ENCODE data around the gene JADE3.

The JADE3 gene

DNA sequence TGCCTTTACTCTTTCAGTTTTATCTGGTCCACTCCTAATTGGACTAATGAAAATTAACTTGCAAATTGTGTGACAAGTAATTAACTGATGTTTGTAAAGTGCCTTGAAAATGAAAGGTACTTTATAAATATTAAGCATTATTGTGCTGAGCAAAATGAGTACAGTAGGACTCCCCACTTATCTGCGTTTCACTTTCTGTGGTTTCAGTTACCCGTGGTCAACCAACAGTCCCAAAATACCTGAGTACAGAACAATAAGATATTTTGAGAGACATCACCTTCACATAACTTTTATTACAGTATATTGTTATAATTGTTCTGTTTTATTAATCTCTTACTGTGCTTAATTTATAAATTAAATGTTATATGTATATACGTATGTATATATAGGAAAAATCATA lies 27.4 kb upstream of the JADE3 start:
- no peak overlapping the region for H3K9ac ChIP-seq (ENCODE audit: low read length)
- H3K4me3 ChIP-seq (ENCODE audit: low read depth, low read length) = no peak overlapping the region
- H3K27ac ChIP-seq (ENCODE audit: low read depth, low read length) = no peak overlapping the region
- H3K79me2 ChIP-seq (ENCODE audit: control insufficient read depth, insufficient read depth, low read length, poor library complexity) = no peaks in the 10 kb centered on the region
- no peak overlapping the region for H3K4me2 ChIP-seq (ENCODE audit: low read length)
- no peak overlapping the region for H3K4ac ChIP-seq (ENCODE audit: low read depth, low read length)
- H4K12ac ChIP-seq (ENCODE audit: low read depth, low read length) = no peak overlapping the region
- peaks cover 1 to 2% of the 10 kb centered on the region in 2 experiments for H3K36me3 ChIP-seq (ENCODE audit: control insufficient read depth in 1 of 2, insufficient read depth in 2 of 2, low read length in 2 of 2)
- DNase-seq = no peak
- H2BK120ac ChIP-seq (ENCODE audit: insufficient read depth, low read length, poor library complexity) = no peak overlapping the region
- H4K8ac ChIP-seq (ENCODE audit: low read depth, low read length) = no peak overlapping the region
- no peak overlapping the region for H2BK12ac ChIP-seq (ENCODE audit: low read length)
- H3K18ac ChIP-seq (ENCODE audit: low read length) = no peak overlapping the region
- H3K9me3 ChIP-seq (ENCODE audit: insufficient read depth, low read depth, low read length) = no peaks in the 10 kb centered on the region
- H2BK5ac ChIP-seq (ENCODE audit: low read depth, low read length, poor library complexity) = no peak overlapping the region
- no peak overlapping the region for H2AK5ac ChIP-seq (ENCODE audit: low read length)
- H2AFZ ChIP-seq (ENCODE audit: insufficient read depth, low read length, poor library complexity) = no peak overlapping the region
- no peak overlapping the region for H4K91ac ChIP-seq (ENCODE audit: low read depth, low read length)
- H3K23ac ChIP-seq (ENCODE audit: low read length) = no peak overlapping the region
- no peaks in the 10 kb centered on the region for H3K4me1 ChIP-seq (ENCODE audit: control insufficient read depth in 1 of 2, insufficient read depth in 2 of 2, low read length in 2 of 2)
- no peaks in the 10 kb centered on the region for H3K79me1 ChIP-seq (ENCODE audit: low read length)
- no CpG with 5 or more reads among the region's 3 CpGs for WGBS (ENCODE audit: extremely low coverage, insufficient coverage, insufficient read length)
- H3K14ac ChIP-seq (ENCODE audit: low read length) = no peak overlapping the region
- H3K27me3 ChIP-seq (ENCODE audit: insufficient read depth, low read length) = no peaks in the 10 kb centered on the region

DNA sequence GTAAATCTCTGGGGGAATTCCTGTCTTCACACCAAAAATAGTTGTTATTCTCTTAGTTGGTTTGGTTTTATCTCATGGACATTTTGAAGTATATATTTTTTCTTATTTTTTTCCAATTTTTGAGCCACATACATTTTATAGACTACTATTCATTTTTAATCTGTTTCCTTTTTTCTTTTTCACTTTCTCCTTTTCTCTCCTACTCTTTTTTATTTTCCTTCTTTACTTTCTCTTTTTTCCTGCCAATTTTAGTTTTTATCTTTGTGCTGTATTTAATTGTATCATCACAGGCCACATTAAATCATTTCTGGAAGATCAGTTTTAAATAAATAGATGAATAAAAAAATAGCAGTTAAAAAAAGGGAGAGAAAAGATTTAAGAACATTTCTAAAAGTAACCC lies 14.0 kb upstream of the JADE3 start:
- Histone ChIP-seq H2BK12ac (ENCODE audit: low read length) (no peak overlapping the region), H3K27me3 (ENCODE audit: insufficient read depth, low read length) (no peaks in the 10 kb centered on the region), H3K23ac (ENCODE audit: low read length) (no peak overlapping the region), H3K79me1 (ENCODE audit: low read length) (no peaks in the 10 kb centered on the region), H2BK5ac (ENCODE audit: low read depth, low read length, poor library complexity) (no peak overlapping the region), H3K4me2 (ENCODE audit: low read length) (no peak overlapping the region), H4K12ac (ENCODE audit: low read depth, low read length) (no peak overlapping the region), H3K14ac (ENCODE audit: low read length) (no peak overlapping the region), H3K36me3 (ENCODE audit: control insufficient read depth in 1 of 2, insufficient read depth in 2 of 2, low read length in 2 of 2) (no peaks in the 10 kb centered on the region), H3K9ac (ENCODE audit: low read length) (no peak overlapping the region), H3K18ac (ENCODE audit: low read length) (no peak overlapping the region), H3K9me3 (ENCODE audit: insufficient read depth, low read depth, low read length) (no peaks in the 10 kb centered on the region), H3K79me2 (ENCODE audit: control insufficient read depth, insufficient read depth, low read length, poor library complexity) (no peaks in the 10 kb centered on the region), H3K4ac (ENCODE audit: low read depth, low read length) (no peak overlapping the region), H2AFZ (ENCODE audit: insufficient read depth, low read length, poor library complexity) (no peak overlapping the region), H3K27ac (ENCODE audit: low read depth, low read length) (no peak overlapping the region), H4K8ac (ENCODE audit: low read depth, low read length) (no peak overlapping the region), H3K4me3 (ENCODE audit: low read depth, low read length) (no peak overlapping the region), H2AK5ac (ENCODE audit: low read length) (no peak overlapping the region), H3K4me1 (ENCODE audit: control insufficient read depth in 1 of 2, insufficient read depth in 2 of 2, low read length in 2 of 2) (no peaks in the 10 kb centered on the region), H2BK120ac (ENCODE audit: insufficient read depth, low read length, poor library complexity) (no peak overlapping the region), H4K91ac (ENCODE audit: low read depth, low read length) (no peak overlapping the region)
- no peak for DNase-seq

DNA sequence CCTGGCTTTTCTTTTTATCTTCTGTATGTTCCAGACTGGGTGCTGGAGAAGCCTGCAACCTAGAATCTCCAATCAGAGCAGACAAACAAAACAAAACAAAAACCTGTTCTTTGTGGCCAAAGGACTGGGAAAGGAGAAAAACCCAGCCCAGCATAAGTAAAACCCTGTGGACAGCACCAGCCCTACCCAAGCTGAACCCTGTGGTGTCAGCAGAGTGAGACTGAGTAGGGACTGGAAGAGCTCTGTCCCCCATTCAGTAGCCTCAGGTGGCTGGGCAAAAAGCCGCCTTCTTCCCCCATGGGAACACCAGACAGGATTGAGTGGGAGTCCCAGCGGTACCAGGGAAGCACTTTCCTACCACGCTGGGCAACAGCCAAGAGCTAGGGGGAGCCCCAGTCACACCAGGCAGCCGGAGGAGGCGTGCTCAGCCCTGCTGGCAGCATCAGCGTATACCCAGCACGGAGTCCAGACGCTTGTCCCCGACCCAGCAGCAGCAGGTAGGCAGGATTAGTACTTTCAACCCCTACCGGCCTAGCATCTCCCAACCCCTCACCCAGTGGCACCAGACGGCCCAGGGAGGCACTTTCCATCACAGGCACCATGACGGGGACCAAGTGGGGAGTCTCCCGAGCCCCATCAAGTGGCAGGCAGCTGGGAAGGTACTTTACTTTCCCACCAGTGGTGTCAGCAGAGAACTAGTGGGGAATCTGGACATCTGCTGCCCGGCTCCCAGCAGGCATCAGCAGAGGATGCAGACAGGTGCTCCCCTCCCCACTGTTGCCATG lies 8.6 kb upstream of the JADE3 start:
- peak; percentile 57 to 69 for DNase-seq
- WGBS (ENCODE audit: extremely low coverage, insufficient coverage, insufficient read length) = no CpG with 5 or more reads among the region's 14 CpGs

DNA sequence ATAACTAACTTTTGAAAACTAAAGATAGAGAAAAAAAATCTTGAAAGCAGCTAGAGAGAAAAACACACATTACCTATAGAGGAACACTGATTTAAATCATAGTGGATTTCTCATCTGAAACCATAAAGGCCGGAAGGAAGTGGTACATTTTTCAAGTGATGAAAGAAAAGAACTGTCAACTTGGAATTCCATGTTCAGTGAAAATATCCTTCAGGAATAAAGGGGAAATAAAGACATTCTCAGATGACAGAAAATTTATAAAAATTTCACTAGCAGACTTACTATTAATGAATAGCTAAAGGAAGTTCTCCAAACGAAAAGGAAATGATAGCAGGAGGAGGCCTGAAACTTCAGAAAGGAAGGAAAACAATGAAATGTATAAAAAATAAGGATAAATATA lies 7.6 kb upstream of the JADE3 start:
- WGBS (ENCODE audit: extremely low coverage, insufficient coverage, insufficient read length) = no CpG with 5 or more reads among the region's 2 CpGs
- Histone ChIP-seq H4K12ac (ENCODE audit: low read depth, low read length) (no peak overlapping the region), H3K18ac (ENCODE audit: low read length) (no peak overlapping the region), H3K79me2 (ENCODE audit: control insufficient read depth, insufficient read depth, low read length, poor library complexity) (no peaks in the 10 kb centered on the region), H3K27ac (ENCODE audit: low read depth, low read length) (no peak overlapping the region), H2BK12ac (ENCODE audit: low read length) (no peak overlapping the region), H2BK5ac (ENCODE audit: low read depth, low read length, poor library complexity) (no peak overlapping the region), H3K4me2 (ENCODE audit: low read length) (no peak overlapping the region), H4K91ac (ENCODE audit: low read depth, low read length) (no peak overlapping the region), H3K36me3 (ENCODE audit: control insufficient read depth in 1 of 2, insufficient read depth in 2 of 2, low read length in 2 of 2) (no peaks in the 10 kb centered on the region), H3K23ac (ENCODE audit: low read length) (no peak overlapping the region), H2AFZ (ENCODE audit: insufficient read depth, low read length, poor library complexity) (no peak overlapping the region), H3K4ac (ENCODE audit: low read depth, low read length) (no peak overlapping the region), H3K9ac (ENCODE audit: low read length) (no peak overlapping the region), H3K14ac (ENCODE audit: low read length) (no peak overlapping the region), H4K8ac (ENCODE audit: low read depth, low read length) (no peak overlapping the region), H3K4me1 (ENCODE audit: control insufficient read depth in 1 of 2, insufficient read depth in 2 of 2, low read length in 2 of 2) (no peaks in the 10 kb centered on the region), H2AK5ac (ENCODE audit: low read length) (no peak overlapping the region), H2BK120ac (ENCODE audit: insufficient read depth, low read length, poor library complexity) (no peak overlapping the region), H3K79me1 (ENCODE audit: low read length) (no peaks in the 10 kb centered on the region), H3K27me3 (ENCODE audit: insufficient read depth, low read length) (no peaks in the 10 kb centered on the region), H3K4me3 (ENCODE audit: low read depth, low read length) (no peak overlapping the region), H3K9me3 (ENCODE audit: insufficient read depth, low read depth, low read length) (no peaks in the 10 kb centered on the region)
- DNase-seq = no peak

More for the DNA sequence above, 8.6 kb upstream of the JADE3 start:
- Histone ChIP-seq H4K12ac (ENCODE audit: low read depth, low read length) (no peak overlapping the region), H2AK5ac (ENCODE audit: low read length) (no peak overlapping the region), H2BK12ac (ENCODE audit: low read length) (no peak overlapping the region), H4K91ac (ENCODE audit: low read depth, low read length) (no peak overlapping the region), H2BK5ac (ENCODE audit: low read depth, low read length, poor library complexity) (no peak overlapping the region), H2BK120ac (ENCODE audit: insufficient read depth, low read length, poor library complexity) (no peak overlapping the region), H3K36me3 (ENCODE audit: control insufficient read depth in 1 of 2, insufficient read depth in 2 of 2, low read length in 2 of 2) (no peaks in the 10 kb centered on the region), H3K14ac (ENCODE audit: low read length) (no peak overlapping the region), H4K8ac (ENCODE audit: low read depth, low read length) (no peak overlapping the region), H3K27me3 (ENCODE audit: insufficient read depth, low read length) (no peaks in the 10 kb centered on the region), H3K4me1 (ENCODE audit: control insufficient read depth in 1 of 2, insufficient read depth in 2 of 2, low read length in 2 of 2) (no peaks in the 10 kb centered on the region), H3K4me2 (ENCODE audit: low read length) (peak overlapping the region; percentile 91), H3K9me3 (ENCODE audit: insufficient read depth, low read depth, low read length) (no peaks in the 10 kb centered on the region), H3K4me3 (ENCODE audit: low read depth, low read length) (peak overlapping the region; percentile 57), H3K23ac (ENCODE audit: low read length) (no peak overlapping the region), H3K27ac (ENCODE audit: low read depth, low read length) (no peak overlapping the region), H3K18ac (ENCODE audit: low read length) (no peak overlapping the region), H3K79me2 (ENCODE audit: control insufficient read depth, insufficient read depth, low read length, poor library complexity) (no peaks in the 10 kb centered on the region), H3K4ac (ENCODE audit: low read depth, low read length) (no peak overlapping the region), H3K79me1 (ENCODE audit: low read length) (no peaks in the 10 kb centered on the region), H3K9ac (ENCODE audit: low read length) (no peak overlapping the region), H2AFZ (ENCODE audit: insufficient read depth, low read length, poor library complexity) (no peak overlapping the region)
